Left ventricle myocardium superior (tissue), 1 donor: Measurements from ENCODE around the gene CACNA1B. TPM values are rescaled to one million over a fixed set of nuclear protein-coding genes. Genes with fewer than 3 reads are reported as not detected.

Source experiments
- ATAC-seq: fragments of 200-7000 bp; cut with Tn5 transposase; one replicate; pipeline ENCODE4 v1.9.1; 2020; ENCODE audit warnings: mild to moderate bottlenecking, moderate library complexity
- DNase-seq: peaks from one replicate; pipeline ENCODE4 v3.0.0-alpha.2; 2020
- intact Hi-C: fragments of 100-400 bp; cut with micrococcal nuclease; formaldehyde crosslinking; loops from one replicate; pipeline ENCODE4 v1.11.0; 2022
- total RNA-seq: library from RNA; stranded (reverse); fragmentation: NEBNext Ultra II Directional; extraction: Animal tissue kit (Norgen Biotek cat#: 25700); gene quantifications from one replicate; pipeline ENCODE4 v1.2.1, GENCODE V29; 2021
- donor health status: DM: no; HTN: yes; CAD: no; lungs with severe emphysema.

CACNA1B gene
- total RNA-seq, 1 donor from 2014 or later = 0.20 TPM

DNA sequence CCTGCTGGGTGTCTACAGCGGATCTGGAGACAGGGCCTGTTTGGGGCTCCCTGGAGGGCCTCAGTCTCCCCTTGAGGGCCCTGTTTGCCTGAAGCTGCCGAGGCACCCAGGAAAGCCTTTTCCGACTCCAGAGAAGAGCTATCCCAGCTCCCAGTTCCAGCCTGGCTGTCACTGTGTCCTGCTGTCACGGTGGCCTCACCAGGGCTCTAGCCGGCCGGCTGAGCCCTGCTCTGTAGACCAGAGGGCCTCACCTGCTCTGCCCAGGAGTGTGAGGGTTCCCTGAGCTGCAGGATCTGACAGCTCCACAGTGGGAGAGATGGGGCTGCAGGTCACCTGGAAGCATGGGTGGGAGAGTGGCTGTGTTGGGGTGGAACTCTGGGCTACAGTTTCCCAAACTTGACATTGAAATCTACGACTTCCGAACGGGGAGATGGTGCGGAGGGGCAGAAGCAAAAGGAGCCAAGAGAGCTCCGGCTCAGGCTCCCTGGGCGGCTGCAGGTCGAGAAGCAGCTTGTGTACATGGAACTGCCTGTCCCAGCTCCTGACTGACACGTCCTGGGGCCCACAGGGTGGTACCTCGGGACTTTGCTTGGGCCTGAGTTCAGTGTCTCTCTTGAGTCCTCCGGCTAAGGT lies 94.9 kb downstream of the CACNA1B start:
- DNase-seq (peak; percentile 14), ATAC-seq (no peak)
- intact Hi-C loops = no loop called here

DNA sequence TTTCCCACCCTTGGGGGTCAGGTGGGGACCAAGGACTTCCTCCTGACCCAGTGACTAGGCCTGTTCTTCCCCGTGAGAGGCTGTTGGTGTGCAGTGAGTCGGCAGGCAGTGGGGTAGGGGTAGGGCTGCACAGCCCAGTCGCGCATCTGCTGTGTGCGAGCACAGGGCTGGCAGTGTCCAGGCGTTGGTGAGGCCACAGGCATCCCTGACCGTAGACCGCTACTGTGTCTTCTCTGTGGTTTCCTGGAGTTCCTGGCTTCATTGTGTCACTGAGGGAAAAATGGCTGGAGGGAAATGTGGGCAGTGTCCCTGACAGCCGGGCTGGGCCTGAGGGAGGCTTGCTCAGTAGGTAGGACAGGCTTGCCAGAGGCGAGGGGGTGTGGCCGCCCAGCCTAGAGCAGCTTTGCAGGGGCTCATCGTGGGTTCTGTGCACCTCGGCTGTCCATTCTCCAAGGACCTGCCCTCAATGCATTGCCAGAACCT lies 95.4 kb downstream of the CACNA1B start:
- ATAC-seq (no peak), DNase-seq (peak; percentile 18)
- intact Hi-C loops = no loop called here

- peak; percentile 13 for DNase-seq
- intact Hi-C loops = no loop called here
- ATAC-seq = no peak
Measured at GRCh38 chr9:137973829-137974416, 96.3 kb downstream of the CACNA1B start.

DNA sequence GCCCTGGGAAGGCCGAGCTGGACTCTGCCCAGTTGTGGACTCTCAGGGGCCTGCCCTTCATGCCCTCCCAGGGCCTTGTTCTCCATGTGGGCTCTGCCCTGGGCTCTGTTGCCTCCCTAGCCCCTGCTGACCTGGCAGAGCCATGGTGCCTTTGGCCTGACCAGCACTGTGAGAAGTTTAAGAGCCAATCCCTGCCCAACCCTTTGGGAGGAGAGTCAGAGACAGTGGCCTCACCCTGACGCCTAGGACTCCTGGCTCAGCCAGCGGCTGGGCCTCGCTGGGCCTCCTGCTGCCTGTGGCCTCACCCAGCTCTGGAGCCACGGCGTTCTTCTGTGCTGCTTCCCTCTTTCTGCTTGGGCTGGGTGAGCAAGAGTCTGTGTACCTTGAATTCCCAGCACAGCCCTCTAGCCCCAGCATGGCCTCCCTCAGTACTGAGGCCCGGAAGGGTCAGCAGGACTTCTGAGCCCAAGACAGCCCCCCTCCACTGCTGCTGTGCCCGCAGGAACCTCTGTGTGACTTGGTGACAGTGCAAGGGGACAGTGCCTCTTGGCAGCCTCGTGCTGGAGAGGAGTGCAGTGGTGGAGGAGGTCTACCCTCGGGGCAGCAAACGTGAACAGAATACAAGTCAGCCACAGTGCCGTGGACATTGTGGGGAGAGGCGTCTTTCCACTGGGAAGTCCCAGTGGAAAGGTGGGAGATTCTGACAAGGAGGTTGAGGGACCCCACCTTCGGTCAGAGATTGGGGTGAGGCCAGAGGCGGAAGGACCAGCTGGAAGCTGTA lies 97.4 kb downstream of the CACNA1B start:
- ATAC-seq (no peak), DNase-seq (peak; percentile 5)
- intact Hi-C loops = no loop called here

DNA sequence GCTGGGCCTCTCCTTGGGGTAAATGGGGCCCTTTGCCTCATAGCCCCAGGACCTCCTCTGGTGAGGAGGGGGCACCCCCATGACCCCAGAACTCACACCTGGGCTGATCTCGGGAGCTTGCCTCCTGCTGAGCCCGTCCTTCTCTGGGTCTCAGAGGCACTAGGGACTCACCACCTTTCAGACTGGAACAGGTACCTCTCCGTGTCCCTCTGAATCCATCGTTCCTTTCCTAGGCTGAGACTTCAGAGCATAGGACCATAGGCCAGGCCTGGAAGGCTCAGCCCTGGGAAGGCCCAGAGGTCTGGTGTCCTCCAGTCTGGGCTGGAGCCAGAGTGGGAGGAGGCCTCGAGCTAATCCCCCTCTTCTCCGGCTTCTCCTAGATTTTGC lies 97.9 kb downstream of the CACNA1B start:
- DNase-seq (peak; percentile 7), ATAC-seq (no peak)
- intact Hi-C loops = no loop called here

DNA sequence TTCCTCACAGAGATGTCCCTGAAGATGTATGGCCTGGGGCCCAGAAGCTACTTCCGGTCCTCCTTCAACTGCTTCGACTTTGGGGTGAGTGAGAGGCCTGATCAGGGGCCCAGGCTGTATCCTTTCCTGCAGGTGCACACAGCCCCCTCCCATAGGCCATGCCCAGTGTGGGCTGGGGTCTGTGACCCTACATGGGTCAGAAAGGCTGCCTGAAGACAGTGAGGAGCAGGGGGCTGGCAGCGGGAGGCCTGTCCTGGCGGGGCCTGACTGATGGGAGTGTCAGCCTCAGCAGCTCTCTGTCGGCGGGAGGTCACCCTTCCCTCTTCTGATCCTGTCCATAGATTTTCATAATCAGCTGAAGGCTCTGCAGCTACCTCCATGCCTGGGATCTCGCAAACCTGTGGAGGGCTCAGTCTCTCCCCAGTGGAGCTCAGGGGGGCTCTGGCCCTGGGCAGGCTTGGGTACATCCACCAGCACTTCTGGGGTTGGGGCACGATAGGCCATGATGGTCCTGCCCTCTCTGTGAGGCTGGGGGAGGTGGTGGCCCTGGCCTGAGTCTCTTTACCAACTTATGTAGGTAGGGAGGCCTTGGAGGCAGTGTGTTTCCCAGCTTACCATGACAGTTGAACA lies 98.5 kb downstream of the CACNA1B start:
- intact Hi-C loops = no loop called here
- DNase-seq (peak; percentile 11), ATAC-seq (no peak)

GRCh38 chr9:137977571-137978261 lies 100.1 kb downstream of the CACNA1B start:
- intact Hi-C loops = no loop called here
- DNase-seq (no peak), ATAC-seq (no peak)

GRCh38 chr9:137978262-137978714 lies 100.7 kb downstream of the CACNA1B start:
- intact Hi-C loops = no loop called here
- ATAC-seq = no peak
- DNase-seq = no peak

- no peak for DNase-seq
- intact Hi-C loops = no loop called here
- ATAC-seq = no peak
Measured at GRCh38 chr9:137982200-137982599, 104.6 kb downstream of the CACNA1B start.

DNA sequence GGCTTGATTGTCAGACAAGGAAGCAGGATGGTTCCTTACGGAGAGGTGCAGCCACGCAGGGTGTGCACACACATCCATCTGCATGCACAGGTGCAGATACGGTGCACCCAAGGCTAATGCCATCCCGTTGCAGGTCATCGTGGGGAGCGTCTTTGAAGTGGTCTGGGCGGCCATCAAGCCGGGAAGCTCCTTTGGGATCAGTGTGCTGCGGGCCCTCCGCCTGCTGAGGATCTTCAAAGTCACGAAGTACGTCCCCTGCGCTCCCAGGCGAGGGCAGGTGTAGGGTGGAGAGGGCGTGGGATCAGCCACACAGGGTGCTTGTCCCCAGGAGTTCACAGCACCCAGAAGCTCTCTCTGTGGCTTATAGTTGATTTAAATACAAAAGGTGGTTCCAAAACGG lies 106.4 kb downstream of the CACNA1B start:
- ATAC-seq = no peak
- intact Hi-C loops = no loop called here
- DNase-seq = no peak

- intact Hi-C loops = no loop called here
- peak; percentile 1 for DNase-seq
Measured at GRCh38 chr9:137984520-137985257, 107.1 kb downstream of the CACNA1B start.

DNA sequence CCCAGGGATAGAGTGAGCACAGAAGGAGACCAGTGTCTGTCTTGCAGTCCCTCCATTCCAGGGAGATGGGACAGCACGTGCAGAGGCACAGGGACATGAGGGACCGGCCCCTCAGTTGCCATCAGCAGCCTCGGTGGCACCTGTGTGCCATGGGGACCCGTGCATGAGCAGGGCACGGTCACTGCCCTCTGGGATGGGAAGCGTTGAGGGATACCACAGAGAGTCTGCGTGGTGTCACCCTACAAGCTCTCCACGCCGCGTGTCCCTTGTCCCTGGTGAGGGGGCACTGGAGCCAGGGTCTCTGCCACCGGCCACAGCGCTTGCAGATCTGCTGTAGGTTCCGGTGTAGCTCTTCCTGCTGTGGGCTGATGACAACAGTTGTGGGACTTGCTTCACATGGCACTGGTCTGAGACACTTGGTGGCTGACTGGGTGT lies 108.1 kb downstream of the CACNA1B start:
- DNase-seq (no peak), ATAC-seq (no peak)
- intact Hi-C loops = no loop called here

More at GRCh38 chr9:137984520-137985257, 107.1 kb downstream of the CACNA1B start:
- ATAC-seq = no peak

GRCh38 chr9:137986268-137987099 lies 108.9 kb downstream of the CACNA1B start:
- peak; percentile 10 for DNase-seq
- intact Hi-C loops = no loop called here
- ATAC-seq = no peak

- no peak for ATAC-seq
- DNase-seq = peak; percentile 4
- intact Hi-C loops = no loop called here
Measured at GRCh38 chr9:137987244-137988030, 109.9 kb downstream of the CACNA1B start.

DNA sequence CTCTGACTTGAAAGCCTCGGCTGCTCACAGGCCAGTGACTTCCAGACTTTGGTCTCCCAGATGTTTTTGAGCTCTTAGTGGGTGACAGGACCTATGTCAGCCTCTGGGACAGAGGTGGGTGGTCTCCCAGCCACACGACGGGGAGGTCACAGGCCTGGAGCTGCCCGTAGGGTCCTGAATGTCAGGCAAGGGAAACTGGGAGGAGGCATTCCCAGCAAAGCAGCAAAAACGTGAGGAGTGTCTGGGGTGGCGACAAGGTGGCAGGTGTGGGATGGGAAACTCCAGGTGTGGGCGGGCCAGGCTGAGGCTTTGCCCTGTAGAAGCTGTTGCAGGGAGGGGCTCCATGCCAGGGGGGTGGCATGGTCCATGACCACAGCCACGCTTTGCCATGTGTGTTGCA lies 110.5 kb downstream of the CACNA1B start:
- peak; percentile 11 for DNase-seq
- intact Hi-C loops = no loop called here
- ATAC-seq = no peak

DNA sequence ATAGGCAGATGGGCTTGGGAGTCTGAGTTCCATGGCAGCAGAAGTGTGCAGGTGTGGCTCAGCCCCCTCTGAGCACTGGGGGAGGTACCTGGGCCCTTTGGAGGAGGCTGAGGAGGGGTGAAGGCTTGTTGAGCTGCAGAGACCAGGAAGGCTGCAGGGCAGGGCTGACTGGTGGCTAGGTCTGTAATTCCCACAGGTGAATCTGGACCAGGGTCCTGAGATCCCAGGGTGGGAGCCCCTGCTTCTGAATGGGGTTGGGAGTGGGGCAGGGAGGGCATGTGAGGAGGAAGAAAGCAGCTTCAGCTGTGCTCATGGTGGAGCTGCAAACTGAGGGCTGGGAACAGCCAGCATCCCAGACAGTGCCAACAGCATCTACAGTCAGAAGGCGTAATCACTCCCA lies 111.1 kb downstream of the CACNA1B start:
- ATAC-seq = no peak
- intact Hi-C loops = no loop called here
- DNase-seq = peak; percentile 10

GRCh38 chr9:137989156-137989555 lies 111.6 kb downstream of the CACNA1B start:
- no peak for ATAC-seq
- intact Hi-C loops = no loop called here
- peak; percentile 1 for DNase-seq
